DMS153 (cell line): ENCODE results near the gene SLC2A4.

ENCODE experiments used
- DNase-seq: peaks from one replicate; lab custom pipeline; 2025; lab: John Stamatoyannopoulos, UW

The SLC2A4 gene

DNA sequence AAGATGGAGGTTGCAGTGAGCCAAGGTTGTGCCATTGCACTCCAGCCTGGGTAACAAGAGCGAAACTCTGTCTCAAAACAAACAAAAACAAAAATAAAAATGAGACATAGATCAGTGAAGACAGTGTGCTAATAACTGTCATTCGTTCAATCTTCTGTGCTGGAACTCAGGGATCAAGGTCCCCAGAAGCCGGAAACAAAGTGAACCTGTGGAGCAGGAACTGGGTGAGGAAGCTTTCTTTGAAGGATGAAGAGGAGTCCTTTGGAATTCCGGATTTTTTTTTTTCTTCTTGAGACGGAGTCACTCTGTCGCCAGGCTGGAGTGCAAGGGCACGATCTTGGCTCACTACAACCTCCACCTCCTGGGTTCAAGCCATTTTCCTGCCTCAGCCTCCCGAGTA lies 2.1 kb upstream of the SLC2A4 start:
- no peak for DNase-seq

DNA sequence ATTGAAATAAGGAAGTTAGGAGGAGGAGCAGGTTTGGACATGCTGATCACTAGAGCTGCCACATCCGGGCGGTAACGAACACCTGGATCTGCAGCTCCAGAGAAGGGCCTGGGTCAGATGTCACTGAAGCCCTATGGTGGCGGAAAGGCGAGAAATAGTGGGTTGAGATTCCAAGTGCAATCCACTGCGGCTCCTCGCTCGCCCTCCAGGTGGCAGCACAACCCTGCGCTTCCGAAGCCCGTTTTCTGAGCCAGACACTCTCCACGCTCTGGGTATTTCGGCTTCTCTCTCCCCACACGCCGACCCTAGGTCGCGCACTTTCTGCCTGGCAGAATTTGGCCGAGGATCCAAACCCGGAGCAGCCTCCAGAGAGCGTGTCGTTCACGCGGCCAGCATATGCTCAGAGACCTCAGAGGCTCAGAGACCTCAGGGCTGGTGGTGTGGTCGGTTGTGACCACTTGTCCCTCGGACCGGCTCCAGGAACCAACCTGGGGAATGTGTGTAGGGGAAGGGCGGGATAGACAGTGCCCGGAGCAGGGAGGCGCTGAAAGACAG lies 922 bp upstream of the SLC2A4 start:
- peak; percentile 81 for DNase-seq

DNA sequence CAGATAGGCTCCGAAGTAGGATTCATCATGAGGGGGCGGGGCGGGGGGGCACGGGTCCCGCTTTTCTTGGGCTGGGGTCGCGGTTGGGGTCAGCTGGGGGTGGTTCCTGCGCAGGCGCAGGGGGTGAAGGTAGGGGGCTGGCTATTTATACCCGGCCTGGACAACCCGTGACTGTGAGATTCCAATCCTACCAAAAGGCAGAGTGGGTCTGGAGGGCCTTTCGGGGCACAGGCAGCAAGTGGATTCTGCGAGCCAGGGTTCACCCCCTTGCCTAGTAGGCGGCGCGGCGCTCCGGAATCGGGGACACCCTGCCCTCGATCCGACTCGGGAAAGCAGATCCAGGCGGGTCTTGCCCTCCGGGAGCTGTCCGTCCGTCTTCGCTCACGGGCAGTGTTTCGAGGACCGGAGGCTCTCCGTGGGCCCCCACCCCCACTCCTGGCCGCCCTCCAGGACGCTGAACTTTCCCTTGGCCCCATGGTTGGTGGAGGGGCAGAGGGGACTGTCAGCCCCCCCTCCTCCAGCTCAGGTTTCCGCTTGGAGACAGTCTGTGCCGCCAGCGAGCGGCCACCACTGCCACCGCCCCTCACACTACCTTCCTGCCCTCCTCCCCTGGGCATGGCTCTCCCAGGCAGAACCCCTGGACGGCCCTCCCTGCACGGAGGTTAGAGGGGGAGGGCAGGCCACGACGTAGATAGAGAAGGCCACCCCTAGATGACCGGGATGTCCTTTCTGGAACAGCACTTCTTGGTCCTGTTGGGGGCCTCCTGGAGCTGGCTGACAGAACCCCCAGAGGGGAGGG lies 634 bp downstream of the SLC2A4 start:
- DNase-seq = no peak

DNA sequence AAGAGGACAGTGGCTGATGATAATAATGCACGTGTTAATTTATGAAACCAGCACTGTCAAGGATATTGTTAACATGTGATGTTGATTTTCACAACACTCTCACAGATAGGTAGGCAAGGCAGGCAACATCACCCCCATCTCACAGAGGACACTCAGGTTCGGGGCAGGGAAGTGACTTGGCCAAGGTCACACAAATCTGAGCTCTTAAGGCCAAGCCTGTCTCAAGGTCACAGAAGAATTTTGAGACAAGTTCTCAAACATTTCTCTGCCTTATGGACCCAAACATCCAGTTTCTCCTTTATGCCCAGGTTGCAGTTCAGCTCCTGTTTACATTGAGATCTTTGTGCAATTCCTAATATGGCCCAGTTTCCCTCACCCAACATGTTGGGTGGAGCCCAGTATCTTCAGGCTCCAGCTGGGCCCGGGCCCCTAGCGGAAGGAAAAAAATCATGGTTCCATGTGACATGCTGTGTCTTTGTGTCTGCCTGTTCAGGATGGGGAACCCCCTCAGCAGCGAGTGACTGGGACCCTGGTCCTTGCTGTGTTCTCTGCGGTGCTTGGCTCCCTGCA lies 1.3 kb downstream of the SLC2A4 start:
- no peak for DNase-seq

DNA sequence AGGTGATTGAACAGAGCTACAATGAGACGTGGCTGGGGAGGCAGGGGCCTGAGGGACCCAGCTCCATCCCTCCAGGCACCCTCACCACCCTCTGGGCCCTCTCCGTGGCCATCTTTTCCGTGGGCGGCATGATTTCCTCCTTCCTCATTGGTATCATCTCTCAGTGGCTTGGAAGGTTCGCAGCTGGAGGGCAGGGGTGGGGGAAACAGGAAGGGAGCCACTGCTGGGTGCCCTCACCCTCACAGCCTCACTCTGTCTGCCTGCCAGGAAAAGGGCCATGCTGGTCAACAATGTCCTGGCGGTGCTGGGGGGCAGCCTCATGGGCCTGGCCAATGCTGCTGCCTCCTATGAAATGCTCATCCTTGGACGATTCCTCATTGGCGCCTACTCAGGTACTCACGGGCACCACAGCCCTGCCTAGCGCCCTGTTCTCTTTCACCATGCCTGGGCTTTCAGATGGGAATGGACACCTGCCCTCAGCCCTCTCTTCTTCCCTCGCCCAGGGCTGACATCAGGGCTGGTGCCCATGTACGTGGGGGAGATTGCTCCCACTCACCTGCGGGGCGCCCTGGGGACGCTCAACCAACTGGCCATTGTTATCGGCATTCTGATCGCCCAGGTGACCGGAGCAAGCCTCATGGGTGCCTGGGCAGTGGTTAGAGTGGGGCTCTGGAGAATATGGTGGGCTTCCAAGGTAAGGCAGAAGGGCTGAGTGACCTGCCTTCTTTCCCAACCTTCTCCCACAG lies 2.1 kb downstream of the SLC2A4 start:
- no peak for DNase-seq

DNA sequence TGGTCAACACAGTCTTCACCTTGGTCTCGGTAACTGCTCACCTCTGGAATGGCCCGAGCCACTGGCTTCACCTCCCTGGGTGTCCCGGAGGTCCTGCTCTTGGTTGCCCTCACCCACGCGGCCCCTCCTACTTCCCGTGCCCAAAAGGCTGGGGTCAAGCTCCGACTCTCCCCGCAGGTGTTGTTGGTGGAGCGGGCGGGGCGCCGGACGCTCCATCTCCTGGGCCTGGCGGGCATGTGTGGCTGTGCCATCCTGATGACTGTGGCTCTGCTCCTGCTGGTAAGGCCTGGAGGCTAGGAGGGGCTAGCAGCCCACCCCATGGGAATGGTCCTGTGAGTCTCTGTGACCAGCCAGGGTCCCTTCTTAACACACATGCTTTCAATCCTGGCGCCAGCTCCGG lies 3.4 kb downstream of the SLC2A4 start:
- DNase-seq = no peak

DNA sequence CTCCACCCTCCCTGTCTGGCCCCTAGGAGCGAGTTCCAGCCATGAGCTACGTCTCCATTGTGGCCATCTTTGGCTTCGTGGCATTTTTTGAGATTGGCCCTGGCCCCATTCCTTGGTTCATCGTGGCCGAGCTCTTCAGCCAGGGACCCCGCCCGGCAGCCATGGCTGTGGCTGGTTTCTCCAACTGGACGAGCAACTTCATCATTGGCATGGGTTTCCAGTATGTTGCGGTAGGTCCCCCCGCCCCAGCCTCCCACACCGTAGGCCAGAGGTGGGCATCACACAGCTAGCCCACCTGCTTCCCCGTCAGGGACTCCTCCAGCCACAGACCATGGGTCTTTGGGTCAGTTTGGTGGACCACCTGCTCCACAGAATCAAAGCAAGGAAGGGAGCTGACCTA lies 4.2 kb downstream of the SLC2A4 start:
- no peak for DNase-seq

DNA sequence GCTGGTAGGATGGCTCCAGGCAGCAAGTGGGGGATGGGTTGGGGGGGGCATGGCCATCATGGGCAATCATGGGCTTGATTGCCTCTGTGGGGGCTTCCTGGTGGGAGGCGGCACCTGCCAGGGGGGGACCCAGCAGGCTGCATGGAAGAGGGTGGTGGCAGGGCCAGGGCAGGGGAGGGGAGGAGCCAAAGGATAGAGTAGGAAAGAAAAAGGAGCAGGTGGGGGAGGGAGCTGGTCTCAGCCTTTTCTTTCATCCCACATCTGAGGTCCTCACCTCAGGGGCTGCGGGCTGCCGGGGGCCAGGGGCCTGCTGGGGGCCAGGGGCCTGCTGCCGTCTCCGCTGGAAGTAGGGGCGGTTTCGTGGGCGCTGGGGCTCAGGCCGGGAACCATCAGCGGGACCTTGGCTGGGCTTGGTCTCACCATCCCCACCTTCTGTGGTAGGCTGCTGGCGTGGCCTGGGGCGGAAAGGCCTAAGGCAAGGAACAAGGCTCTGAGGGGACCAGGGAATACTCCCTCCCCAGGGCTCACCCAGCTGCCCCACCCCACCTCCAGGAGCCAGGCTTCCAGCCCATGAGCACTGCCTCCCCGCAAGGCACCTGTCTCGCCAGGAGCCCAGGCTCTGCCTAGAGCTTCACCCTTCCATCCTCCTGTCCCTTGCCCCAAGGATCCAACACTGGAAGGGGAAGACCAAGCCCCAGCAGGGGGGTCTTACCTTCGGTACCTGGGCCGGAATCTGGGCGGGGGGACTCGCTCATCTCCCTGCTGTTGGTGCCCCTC lies 7.9 kb downstream of the SLC2A4 start:
- no peak for DNase-seq

DNA sequence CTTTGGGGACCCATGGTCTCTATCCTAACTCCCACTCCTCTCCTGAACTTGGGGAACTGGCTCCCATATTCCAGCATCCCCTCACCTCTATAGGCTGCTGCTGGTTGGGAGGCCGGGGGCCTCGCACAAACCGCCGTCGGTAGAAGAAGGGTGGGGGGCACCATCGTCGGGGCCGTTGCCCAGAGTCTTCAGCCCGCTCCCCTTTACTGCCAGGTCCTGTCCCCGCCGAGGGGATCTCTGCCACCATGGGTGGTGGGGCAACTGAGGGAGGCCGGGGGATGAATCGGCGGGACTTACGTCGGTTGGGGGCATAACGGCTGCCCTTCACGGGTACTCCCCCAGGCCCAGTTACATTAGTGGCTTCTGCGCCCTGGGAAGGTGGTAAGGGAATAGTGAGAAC lies 8.6 kb downstream of the SLC2A4 start:
- DNase-seq = no peak

DNA sequence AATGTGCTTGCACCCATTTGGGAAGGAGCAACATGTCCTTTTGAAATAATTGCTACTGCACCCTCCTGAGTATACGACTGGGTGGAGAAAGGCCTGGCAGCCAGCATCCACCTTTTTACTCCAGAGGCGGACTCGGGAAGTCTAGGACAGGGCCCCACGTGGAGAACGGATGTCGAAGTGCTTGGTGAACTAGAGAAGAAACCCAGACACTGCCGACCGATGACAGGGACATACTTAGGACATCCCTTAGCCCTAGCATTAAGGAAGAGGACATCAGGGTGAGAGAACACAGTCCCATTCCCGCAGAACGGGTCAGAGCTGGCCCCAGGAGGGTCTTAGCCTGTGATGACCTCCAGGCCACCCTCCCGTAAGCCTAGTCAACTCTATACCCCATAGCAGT lies 9.2 kb downstream of the SLC2A4 start:
- DNase-seq = no peak

DNA sequence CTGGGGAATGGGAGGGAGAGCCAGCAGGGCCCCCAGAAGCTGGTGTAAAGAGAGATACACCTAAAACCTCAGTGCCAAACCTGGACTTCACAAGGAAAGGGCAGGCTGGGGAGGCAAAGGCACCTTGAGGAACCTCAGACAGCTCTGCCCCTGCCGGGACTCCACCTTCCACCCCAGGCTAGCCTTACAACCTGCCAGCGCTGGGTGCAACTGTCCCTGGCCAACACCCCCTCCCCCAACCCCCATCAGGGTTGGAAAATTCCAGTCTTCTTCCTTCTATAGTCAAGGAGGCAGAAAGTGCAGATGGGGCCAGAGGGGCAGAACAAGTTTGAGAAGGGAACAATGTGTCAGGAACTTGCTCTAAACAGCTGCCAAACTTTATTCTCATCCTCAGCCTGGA lies 10.7 kb downstream of the SLC2A4 start:
- no peak for DNase-seq

DNA sequence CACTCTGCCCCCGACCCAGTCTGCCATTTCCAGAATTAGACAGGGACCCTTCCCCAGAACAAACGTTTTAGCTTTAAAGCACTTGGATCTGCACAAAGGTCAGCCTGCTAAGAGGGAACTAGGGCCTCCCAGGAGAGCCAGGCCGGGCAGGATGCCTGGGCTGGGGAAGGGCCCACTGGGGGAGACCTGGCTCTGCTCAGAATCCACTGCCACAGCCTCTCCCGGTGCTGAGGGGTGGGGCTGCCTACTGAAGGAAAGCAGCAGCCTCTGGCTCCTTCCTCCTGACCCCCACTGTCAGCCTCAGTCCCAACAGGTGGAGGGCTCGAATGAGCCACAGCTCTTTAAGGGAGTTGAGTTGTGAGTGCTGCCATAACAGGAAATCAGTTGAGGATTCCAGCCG lies 11.2 kb downstream of the SLC2A4 start:
- no peak for DNase-seq

DNA sequence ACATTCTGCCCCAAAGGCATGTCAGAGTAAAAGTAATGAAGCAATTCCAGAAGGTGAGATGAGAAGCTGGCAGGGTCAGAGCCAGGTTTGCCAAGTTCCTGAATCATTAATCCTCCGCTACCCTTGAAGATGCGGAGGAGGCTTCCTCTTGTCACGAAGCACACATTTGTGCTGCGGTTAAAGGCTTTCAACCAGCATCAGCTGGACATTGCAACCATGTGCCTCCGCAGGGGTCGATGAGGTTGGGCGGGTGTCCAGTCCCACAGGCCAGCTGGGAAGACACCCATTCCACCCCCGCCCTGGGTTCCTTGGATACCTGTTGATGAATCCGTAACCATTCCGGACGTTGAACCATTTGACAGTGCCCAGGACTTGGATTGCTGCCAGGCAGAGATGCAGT lies 11.6 kb downstream of the SLC2A4 start:
- DNase-seq = no peak

DNA sequence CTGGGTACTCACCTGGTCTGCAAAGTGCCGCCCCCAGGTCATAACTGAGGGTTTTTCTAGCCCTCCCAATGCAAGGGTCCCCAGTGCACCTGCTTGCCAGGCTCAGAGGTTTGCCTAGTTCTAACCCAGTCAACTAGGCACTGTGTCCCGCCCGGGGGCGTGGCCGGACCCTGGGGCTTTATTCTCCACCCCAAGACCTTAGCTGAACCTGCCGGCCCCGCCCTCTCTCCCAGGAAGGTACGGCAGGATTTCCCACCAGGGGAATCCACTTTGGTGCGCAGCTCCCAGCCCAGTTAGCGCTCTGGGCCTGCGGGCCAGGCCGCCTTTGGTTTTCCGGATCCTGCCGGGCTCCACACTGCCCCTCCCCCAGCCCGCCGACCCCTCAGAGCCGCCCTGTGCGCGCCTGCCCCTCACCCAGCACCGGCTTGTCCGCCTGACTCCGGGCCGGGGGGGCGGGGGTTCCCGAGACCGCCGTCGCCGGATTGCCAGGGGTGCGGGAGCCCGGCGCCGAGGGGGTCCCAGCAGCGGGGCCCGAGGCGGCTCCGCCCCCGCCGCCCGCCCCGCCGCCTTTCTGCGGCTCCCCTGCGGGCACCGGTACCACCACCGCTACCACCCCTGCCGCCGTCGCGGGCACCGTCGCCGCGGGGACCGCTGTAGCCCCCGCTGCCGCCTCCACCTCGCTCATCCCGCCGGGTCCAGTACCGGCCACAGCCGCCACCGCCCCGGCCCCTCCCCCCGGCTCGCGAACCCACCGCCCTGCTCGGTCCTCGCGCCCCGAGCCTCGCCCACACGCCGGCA lies 12.5 kb downstream of the SLC2A4 start:
- DNase-seq = peak; percentile 20

DNA sequence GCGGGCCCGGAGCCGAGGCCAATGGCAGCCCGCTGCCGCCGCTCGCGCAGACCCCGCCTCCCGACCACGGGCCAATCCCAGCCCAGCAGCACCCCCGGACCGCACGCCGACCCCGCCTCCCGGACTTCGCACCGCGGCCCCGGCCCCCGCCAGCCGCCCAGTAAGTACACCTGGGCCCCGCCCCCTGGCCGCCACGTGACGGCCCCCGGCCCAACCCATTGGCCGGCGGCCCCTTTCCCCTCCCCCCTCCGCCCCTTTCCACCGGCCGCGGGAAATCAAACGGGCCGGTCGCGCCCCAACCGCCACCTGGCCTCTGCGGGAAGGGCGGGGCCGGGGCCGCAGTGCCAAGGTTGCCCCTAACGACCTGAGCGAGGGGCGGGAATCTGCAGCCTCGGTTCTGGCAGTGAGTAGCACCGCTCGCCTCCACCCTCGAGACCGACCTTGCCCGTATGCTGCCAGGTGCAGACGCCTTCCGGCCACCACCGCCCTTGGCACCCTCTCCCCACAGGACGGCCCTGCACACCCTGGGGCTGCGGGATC lies 13.2 kb downstream of the SLC2A4 start, which contains the start of gene YBX2:
YBX2 (minus strand) TSS at position 26 of the 540 bp plus-strand sequence. CDS start 139 bp downstream, outside the sequence.
- peak; percentile 81 for DNase-seq

DNA sequence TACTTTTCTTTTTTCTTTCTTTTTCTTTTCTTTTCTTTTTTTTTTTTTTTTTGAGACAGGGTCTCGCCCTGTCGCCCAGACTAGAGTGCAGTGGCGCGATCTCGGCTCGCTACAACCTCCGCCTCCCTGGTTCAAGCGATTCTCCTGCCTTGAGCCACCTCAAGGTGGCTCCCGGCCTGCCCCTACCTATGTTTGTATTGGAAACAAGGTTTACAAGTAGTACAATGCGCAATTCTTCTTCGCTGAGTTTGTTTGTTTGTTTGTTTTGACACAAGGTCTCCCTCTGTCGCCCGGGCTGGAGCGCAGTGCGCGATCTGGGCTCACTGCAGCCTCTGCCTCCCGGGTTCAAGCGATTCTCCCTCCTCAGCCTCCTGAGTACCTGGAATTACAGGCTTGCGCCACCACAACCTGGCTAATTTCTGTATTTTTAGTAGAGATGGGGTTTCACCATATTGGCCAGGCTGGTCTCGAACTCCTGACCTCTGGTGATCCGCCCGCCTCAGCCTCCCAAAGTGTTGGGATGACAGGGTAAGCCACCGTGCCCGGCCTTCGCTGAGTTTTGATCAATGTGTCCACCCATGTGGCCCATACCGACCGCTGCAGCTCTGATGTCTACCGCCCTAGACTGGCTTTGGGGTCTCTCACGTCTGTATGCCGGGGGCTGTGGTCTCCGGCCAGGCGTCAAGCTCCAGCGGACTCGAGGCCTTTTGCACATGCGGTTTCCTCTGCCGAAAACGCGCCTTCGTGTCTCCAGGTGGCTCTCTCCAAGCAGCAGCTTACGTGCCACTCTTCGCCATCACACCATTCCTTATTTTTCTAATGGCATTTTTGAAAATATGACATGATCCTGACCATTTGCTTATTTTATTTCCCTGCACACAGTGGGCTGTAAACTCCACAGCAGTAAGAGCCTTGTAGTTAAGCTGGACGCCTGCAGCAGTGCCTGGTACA lies 14.0 kb downstream of the SLC2A4 start:
- DNase-seq = no peak

DNA sequence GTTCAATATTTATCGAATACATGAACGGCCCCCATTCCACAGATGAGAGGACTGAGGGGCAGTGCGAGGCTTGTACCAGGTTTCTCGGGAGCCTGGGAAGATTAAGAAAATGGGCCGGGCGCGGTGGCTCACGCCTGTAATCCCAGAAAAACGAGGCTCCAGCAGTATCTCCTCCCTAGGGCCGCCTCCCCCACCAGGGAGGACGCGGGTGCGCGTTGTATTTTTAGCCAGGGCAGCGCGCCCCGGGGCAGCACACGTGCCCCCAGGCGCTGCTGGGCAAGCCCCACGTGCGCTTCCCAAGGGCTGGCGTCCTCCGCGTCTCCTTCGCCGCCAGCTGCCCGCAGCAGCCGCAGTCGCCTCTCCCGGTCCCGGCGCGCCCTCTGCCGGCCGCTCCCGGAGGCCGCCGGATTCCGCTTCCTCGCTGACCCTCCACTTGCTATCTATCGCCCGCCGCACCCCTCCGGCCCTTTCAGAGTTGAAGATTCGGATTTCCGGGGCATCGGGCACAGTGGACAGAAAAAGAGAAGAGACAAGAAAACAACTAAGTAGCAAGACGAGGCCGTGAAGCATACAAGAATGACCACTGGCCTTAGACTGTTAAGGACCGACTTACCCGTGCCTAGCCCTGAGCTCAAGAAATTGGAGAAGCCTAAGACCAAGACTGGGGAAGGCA lies 14.8 kb downstream of the SLC2A4 start:
- DNase-seq = peak; percentile 43

DNA sequence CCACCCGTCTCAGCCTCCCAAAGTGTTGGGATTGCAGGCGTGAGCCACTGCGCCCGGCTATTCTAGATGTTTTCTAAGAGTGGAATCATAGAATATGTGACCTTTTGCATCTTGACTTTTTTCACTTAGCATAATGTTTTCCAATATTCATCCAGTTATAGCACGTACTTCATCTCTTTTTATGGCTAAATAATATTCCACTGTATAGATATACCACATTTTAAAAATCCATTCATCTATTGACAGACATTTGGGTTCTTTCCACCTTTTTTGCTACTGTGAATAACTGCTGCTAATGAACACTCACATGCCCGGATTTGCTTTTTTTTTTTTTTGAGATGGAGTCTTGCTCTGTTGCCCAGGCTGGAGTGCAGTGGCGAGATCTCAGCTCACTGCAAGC lies 22.7 kb downstream of the SLC2A4 start:
- no peak for DNase-seq
